Astrocyte (in vitro differentiated cells and primary cell): Measurements from ENCODE around the gene OPCML. TPM values are rescaled to one million over a fixed set of nuclear protein-coding genes. Genes with fewer than 3 reads are reported as not detected.

Experiments used
- DNase-seq: peaks from one replicate; pipeline ENCODE4 v3.0.0-alpha.2; 2010; ENCODE audit warnings: low read depth
- FAIRE-seq: peaks from 2 replicates; lab custom pipeline; 2011; peaks lifted over from hg19 to GRCh38; lab: Jason Lieb, UNC
- H2AFZ ChIP-seq: 2 replicates; pipeline ENCODE4 v1.6.0; 2012; ENCODE audit warnings: low read depth, low read length, inconsistent platforms
- H3K27ac ChIP-seq: 2 replicates; pipeline ENCODE4 v1.5.1; 2011; ENCODE audit warnings: low read depth, low read length, inconsistent platforms
- H3K27me3 ChIP-seq: 2 replicates; pipeline ENCODE4 v1.6.0; 2011; ENCODE audit warnings: low read length, inconsistent platforms; ENCODE audit not compliant: insufficient read depth
- H3K36me3 ChIP-seq: 2 replicates; pipeline ENCODE4 v1.5.1; 2011; ENCODE audit warnings: low read length, inconsistent platforms; ENCODE audit not compliant: insufficient read depth
- H3K4me1 ChIP-seq: 2 replicates; pipeline ENCODE4 v1.5.1; 2011; ENCODE audit warnings: low read length, inconsistent platforms; ENCODE audit not compliant: insufficient read depth
- H3K4me2 ChIP-seq: 2 replicates; pipeline ENCODE4 v1.6.0; 2012; ENCODE audit warnings: low read length, inconsistent platforms
- H3K4me3 ChIP-seq: 2 replicates; pipeline ENCODE4 v1.5.1; 2011; ENCODE audit warnings: low read depth, mild to moderate bottlenecking, low read length, inconsistent platforms; ENCODE audit not compliant: insufficient read depth
- H3K79me2 ChIP-seq: 2 replicates; pipeline ENCODE4 v1.6.0; 2012; ENCODE audit warnings: mild to moderate bottlenecking, low read length, inconsistent platforms; ENCODE audit not compliant: insufficient read depth
- H3K9ac ChIP-seq: 2 replicates; pipeline ENCODE4 v1.6.0; 2012; ENCODE audit warnings: mild to moderate bottlenecking, low read length, inconsistent platforms
- H3K9me3 ChIP-seq: 2 replicates; pipeline ENCODE4 v1.5.1; 2012; ENCODE audit warnings: low read depth, mild to moderate bottlenecking, low read length, inconsistent platforms; ENCODE audit not compliant: insufficient read depth
- H4K20me1 ChIP-seq: 2 replicates; pipeline ENCODE4 v1.6.0; 2012; ENCODE audit warnings: low read length, inconsistent platforms; ENCODE audit not compliant: insufficient read depth
- H3K27ac Mint-ChIP-seq: one replicate; pipeline ENCODE4 v1.8.0; 2021; ENCODE audit warnings: mild to moderate bottlenecking, mixed read lengths; ENCODE audit not compliant: unreplicated experiment
- H3K27me3 Mint-ChIP-seq: one replicate; pipeline ENCODE4 v1.8.0; 2021; ENCODE audit warnings: low read depth, mixed read lengths; ENCODE audit not compliant: unreplicated experiment
- H3K36me3 Mint-ChIP-seq: one replicate; pipeline ENCODE4 v1.8.0; 2021; ENCODE audit warnings: low read depth, mixed read lengths; ENCODE audit not compliant: unreplicated experiment
- H3K4me1 Mint-ChIP-seq: one replicate; pipeline ENCODE4 v1.8.0; 2021; ENCODE audit warnings: low read depth, mixed read lengths; ENCODE audit not compliant: unreplicated experiment
- H3K4me3 Mint-ChIP-seq: one replicate; pipeline ENCODE4 v1.8.0; 2021; ENCODE audit warnings: mild to moderate bottlenecking, moderate library complexity, mixed read lengths; ENCODE audit not compliant: unreplicated experiment
- H3K9me3 Mint-ChIP-seq: one replicate; pipeline ENCODE4 v1.8.0; 2021; ENCODE audit warnings: mild to moderate bottlenecking, mixed read lengths; ENCODE audit not compliant: unreplicated experiment
- CTCF ChIP-seq: IDR thresholded peaks from 2 replicates; pipeline ENCODE4 v1.5.1; 2011; ENCODE audit warnings: low read depth, mild to moderate bottlenecking, inconsistent platforms, low read length, moderate library complexity; ENCODE audit not compliant: insufficient read depth
- EZH2 ChIP-seq: IDR thresholded peaks from 2 replicates; pipeline ENCODE4 v1.6.1; 2012; ENCODE audit warnings: mild to moderate bottlenecking, low read length, inconsistent platforms; ENCODE audit not compliant: insufficient read depth
- total RNA-seq: library from RNA; stranded (reverse); gene quantifications from 2 replicates; pipeline ENCODE4 v1.2.1, GENCODE V29; 2021

The OPCML gene
- total RNA-seq, 1 donor from 2014 or later: 7.9 TPM

DNA sequence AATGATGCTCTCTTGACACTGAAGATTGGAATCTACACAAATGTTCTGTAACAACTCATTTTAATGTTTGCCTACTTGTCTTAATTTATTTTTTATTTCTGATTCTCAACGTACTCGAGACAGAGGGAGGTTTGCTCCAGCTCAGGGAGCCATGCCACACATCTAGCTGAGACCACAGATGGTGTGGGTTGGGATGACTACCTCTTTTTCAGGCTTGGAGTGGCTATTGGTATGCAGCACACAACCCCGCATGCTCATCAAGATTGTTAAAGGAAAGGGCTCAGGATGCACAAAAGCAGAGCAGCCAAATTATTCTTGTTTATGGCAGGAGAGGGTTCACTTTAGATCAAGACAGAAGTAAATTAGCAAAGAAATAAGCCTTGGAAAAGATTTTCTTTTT, 424.5 kb downstream of the OPCML start:
- Histone ChIP-seq H3K4me2 (no peak overlapping the region), H3K27ac (no peak overlapping the region), H3K9me3 (no peaks in the 10 kb centered on the region), H3K4me3 (no peak overlapping the region), H3K4me1 (no peaks in the 10 kb centered on the region), H3K79me2 (no peaks in the 10 kb centered on the region), H3K27me3 (no peaks in the 10 kb centered on the region), H3K36me3 (no peaks in the 10 kb centered on the region), H3K9ac (no peak overlapping the region), H2AFZ (no peak overlapping the region), H4K20me1 (no peaks in the 10 kb centered on the region)
- H3K36me3 Mint-ChIP-seq: no peaks in the 10 kb centered on the region
- no peaks in the 10 kb centered on the region for H3K9me3 Mint-ChIP-seq
- DNase-seq: no peak
- no peak overlapping the region for H3K4me3 Mint-ChIP-seq
- H3K27ac Mint-ChIP-seq: no peak overlapping the region
- H3K27me3 Mint-ChIP-seq: no peaks in the 10 kb centered on the region
- no peak for FAIRE-seq
- no peaks in the 10 kb centered on the region for H3K4me1 Mint-ChIP-seq
- TF ChIP-seq CTCF (no peak), EZH2 (no peak)

DNA sequence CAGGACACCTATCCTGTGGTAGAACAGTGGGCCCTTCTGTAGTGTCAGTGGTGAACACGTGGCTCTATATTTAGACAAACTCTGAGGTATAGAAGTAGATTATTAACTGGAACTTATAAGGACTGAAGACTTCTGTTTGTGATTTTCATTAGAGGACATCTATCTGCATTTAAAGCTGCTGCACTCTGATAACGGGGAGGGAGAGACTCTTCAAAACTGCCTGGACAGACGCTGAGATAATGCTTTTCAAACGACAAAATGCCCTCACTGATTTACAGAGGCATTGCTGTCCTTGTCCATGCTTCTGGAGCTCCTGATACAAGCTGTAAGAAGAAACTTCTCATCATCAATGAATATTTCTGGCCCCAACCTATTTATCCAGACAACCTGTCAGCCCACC, 425.2 kb downstream of the OPCML start:
- TF ChIP-seq CTCF: no peak
- TF ChIP-seq EZH2: no peak
- Mint-ChIP-seq H3K27ac (no peak overlapping the region), H3K27me3 (no peaks in the 10 kb centered on the region), H3K36me3 (no peaks in the 10 kb centered on the region), H3K4me3 (no peak overlapping the region), H3K9me3 (no peaks in the 10 kb centered on the region), H3K4me1 (no peaks in the 10 kb centered on the region)
- Histone ChIP-seq H3K27ac (no peak overlapping the region), H3K36me3 (no peaks in the 10 kb centered on the region), H2AFZ (no peak overlapping the region), H3K79me2 (no peaks in the 10 kb centered on the region), H3K4me3 (no peak overlapping the region), H4K20me1 (no peaks in the 10 kb centered on the region), H3K4me1 (no peaks in the 10 kb centered on the region), H3K9ac (no peak overlapping the region), H3K4me2 (no peak overlapping the region), H3K27me3 (no peaks in the 10 kb centered on the region), H3K9me3 (no peaks in the 10 kb centered on the region)
- no peak for DNase-seq
- FAIRE-seq: no peak

DNA sequence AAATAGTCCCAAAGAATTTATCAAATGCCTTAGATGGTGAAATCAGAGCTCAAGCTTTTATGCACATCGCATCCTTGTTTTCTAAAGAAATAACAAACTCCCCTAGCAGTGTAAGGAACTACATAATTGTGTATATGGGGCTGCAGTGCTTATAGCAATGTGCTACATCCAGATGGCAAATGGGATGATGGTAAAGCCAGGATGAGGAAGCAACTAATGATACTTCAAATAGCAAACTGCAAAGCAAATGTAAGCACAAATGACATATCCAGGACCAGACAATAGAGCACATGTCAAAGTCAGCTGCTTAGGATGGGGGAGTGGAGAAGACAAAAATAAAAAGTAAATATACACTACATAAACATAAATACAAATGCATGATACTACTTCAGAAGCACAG, 425.9 kb downstream of the OPCML start:
- Histone ChIP-seq H3K27me3 (no peaks in the 10 kb centered on the region), H3K36me3 (no peaks in the 10 kb centered on the region), H3K4me3 (no peak overlapping the region), H2AFZ (no peak overlapping the region), H3K9ac (no peak overlapping the region), H3K4me2 (no peak overlapping the region), H3K9me3 (no peaks in the 10 kb centered on the region), H4K20me1 (no peaks in the 10 kb centered on the region), H3K4me1 (no peaks in the 10 kb centered on the region), H3K27ac (no peak overlapping the region), H3K79me2 (no peaks in the 10 kb centered on the region)
- H3K27ac Mint-ChIP-seq: no peak overlapping the region
- H3K36me3 Mint-ChIP-seq: no peaks in the 10 kb centered on the region
- H3K27me3 Mint-ChIP-seq: no peaks in the 10 kb centered on the region
- no peaks in the 10 kb centered on the region for H3K4me1 Mint-ChIP-seq
- TF ChIP-seq EZH2: no peak
- no peak for TF ChIP-seq CTCF
- no peaks in the 10 kb centered on the region for H3K9me3 Mint-ChIP-seq
- DNase-seq: no peak
- H3K4me3 Mint-ChIP-seq: no peak overlapping the region
- no peak for FAIRE-seq
